HG02970 (cell line): ENCODE data around the gene KCNQ1OT1.

Experiments
- ATAC-seq: cut with Tn5 transposase; IDR thresholded peaks from one replicate; pipeline ENCODE4 v1.9.1; 2021; ENCODE audit warnings: mild to moderate bottlenecking, moderate library complexity, moderate number of reproducible peaks; ENCODE audit not compliant: unreplicated experiment, low FRiP score

KCNQ1OT1 gene

DNA sequence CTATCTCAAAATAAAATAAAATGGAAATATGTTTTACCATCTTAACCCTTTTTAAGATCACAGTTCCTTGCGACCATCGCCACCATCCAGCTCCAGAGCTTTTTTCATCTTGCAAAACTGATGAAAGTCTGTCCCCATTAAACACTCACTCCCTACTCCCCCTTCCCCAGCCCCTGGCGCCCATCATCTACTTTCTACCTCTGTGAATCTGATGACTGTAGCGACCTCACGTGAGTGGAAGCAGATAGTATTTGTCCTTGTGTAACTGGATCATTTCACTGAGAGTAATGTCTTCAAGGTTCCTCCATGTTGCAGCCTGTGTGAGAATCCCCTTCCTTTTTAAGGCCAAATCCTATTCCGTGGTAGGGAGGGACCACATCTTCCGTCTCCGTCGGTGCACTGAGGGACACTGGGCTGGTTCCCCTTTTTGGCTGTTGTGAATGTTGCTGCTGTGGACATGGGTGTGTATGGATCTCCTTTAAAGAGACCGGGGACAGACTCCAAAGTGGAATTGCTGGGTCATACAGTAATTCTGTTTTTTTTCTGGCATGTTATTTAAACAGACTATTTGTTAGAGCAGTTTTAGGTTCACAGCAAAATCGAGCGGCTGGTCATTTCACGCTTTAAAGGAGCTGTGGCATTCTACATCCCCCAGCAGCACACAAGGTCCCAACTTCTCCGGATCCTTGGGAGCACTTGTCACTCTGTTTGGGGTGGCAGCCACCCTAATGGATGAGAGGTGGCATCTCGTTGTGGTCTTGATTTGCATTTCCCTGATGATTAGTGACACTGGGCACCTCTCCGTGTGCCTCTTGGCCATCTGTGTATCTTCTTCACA is 135.0 kb downstream of the KCNQ1OT1 start:
- no peak for ATAC-seq

DNA sequence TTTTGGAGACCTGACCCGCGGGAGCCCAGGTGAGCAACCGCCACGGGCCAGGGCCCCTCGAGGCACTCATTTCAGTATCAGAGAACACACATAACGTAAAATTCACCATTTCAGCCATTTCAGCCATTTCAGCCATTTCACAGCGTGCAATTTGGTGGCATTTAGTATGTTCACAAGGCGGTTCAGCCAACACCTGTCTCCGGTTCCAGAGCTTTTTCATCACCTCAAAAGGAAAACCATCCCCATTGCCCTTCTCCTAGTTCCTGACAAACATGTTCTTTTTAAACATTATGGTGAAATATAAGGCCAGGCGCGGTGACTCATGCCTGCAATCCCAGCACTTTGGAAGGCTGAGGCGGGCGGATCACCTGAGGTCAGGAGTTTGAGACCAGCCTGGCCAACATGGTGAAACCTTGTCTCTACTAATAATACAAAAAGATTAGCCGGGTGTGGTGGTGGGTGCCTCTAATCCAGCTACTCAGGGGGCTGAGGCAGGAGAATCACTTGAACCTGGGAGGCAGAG is 135.7 kb downstream of the KCNQ1OT1 start:
- ATAC-seq: no peak

DNA sequence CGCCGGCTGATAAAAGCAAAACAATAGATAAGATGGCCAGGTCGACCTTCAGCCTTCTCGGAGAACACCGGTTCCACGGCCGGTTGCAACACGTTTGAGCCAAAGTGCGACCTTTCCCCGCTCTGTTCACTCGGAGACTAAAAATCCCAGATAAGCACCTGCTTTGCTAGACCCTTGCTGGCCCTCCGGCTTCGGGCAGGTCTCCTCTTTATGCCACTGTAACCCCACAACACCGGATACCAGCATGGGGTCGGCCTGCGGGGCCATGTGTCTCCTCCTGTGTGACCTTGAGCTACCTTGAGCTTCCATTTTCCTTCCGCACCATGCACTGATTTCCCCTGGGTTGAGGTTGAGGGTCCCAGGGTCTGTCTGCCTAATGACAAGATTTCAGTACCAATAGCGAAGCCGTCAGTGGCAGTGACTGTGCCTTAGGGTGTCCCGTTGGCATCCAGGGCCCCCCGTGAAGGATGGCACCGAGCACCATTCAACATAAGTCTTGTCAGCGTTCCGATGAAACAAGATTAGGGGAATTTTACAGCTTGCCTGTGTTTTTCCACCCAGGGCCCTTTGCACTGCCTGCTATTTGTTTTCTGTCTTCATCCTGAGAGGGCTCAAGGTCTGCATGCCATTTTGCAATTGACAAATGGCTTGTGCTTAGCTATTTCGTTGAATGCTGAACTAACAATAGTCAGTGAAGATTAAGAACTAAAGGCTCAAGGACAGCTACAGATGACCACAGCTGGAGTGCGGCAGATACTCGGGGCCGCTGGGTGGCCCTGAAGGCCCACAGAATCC is 136.4 kb downstream of the KCNQ1OT1 start:
- no peak for ATAC-seq

DNA sequence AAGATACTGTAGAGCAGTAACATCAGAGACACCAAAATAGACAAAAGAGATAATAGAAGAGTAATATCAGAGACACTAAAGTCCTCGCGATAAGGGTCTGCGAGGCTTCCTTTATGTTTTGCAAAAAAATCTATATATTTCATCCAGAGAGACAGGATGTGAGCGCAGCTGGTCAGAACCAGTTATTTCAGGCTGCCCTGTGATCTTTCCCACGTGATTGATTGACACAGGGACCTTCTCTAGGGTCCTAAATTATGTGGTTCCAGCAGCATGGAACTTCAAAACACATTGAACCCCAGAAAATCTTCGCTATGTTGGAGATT is 136.9 kb downstream of the KCNQ1OT1 start:
- ATAC-seq: no peak

DNA sequence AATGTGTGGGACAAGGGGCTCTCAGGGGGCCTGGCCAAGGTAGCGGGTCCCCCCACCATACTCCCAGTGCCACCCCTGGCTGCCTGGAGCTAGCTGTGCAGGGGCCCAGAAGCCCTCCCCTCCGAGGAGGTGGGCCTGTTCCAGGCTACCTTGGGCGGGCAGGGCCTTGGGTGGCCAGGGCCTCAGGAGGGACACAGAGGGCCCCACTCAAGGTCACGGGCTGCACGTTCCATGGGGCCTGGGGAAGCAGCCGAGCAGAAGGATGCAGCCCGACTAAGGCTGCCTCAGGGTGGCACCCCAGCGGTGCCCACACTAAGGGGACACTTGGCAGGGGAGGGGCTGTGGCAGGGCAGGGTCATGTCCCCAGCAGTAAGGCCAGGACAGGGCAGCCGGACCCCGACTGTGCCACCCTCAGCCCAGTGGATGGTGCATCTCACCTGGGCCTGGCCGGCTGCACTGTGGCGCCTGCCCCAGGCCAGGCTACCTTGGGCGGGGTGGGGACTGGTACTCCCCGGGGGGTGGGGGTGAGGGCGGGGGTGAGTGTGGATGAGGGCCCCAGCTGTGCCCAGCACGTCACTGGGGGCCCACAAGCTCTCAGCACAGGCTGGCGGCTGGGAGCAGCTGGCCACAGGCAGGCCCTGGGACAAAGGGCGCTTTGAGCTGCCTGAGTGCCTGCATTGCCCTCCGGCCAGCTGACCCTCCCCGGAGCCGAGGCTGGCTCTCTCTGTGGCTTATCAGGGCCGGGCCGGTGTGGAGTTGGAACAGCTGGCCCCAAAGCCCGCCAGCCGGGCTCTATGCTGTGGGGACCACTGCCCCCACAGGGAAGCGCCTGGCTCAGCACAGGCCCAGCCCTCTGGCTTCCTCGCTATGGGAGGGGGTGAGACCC is 137.9 kb downstream of the KCNQ1OT1 start:
- ATAC-seq: no peak

DNA sequence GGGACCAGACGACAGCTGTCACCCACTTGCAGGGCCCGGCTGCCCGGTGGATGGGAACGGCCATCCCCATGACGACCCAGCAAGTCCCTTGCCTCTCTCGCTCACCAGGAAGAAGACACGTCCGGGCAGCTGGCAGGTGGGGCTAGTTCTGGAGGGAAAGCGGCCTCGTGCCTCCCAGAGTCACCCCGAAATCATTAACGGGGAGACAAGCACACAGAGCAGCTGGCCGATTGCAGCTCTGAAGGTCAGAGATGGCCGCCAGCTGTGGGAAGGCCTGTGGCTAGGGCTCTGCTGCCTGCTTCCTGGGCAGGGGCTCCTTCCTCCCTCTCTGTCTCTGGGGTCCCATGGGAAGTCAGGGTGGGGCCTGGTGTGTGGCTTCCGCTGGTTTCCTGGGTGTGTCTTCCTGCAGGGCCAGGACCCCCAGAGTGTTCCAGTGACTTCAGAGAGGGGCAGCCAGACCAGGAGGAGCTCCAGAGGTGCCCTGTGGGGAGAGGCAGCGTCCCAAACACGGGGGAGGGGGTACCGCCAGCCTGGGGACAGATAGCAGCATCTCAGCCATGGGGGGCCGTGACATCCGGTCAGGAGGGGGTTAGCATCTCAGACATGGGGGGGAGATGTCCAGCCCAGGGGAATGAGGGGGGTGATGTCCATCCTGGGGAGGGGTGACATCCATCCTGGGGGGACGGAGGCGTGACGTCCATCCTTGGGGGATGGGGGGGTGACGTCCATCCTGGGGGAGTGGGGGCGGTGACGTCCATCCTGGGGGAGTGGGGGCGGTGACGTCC is 140.1 kb downstream of the KCNQ1OT1 start:
- no peak for ATAC-seq

DNA sequence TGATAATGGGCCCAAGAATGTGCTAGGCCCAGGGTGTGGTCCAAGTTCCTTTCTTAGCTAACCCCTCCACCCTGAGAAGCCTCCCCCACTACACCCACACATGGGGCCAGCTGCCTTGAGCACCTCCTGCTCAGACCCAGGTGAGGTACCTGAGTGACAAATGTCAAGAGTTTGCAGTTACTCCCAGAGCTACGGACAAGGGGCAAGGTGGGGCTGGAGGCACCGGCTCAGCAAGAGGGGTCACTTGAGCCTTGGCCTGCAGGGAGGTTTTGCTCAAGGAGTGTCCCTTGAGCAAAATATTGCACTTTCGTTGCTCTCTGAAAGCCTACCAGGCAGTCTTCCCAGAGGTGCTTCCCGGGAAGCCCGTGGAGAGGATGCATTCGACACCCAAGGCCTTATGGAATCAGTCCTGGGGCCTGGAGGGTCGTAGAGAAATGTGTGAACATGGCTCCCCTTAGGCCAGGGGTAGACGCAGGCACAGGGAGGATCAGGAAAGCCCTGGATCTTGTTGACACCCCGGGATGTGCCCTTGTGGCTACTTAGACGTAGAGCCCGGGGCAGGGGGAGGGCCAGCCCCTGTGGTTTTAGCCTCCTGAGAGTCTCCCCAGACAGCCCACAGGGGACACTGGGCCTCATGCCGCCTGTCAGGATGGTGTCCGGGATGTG is 140.8 kb downstream of the KCNQ1OT1 start:
- no peak for ATAC-seq

DNA sequence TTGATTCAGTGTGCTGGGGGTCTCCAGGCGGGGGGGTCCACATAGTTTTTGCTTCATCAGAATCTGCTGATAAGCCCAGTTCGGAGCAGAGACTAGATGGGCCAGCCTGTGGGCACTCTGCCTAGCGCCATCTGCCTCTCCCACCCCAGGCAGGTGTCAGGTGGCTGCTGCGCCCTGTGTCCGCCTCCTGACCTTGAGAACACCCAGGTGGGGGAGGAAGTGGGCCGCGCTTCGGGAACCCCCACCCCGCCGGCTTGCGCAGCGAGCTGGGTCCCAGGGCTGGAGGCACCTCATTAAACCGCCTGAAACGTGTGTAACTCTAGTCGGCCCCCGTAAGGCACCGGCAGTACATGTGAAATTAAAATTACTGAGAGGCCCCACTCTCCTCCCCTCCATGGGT is 141.4 kb downstream of the KCNQ1OT1 start:
- ATAC-seq: no peak
